HepG2 (cell line): ENCODE measurements around the gene GPATCH3. TPM values are rescaled to one million over a fixed set of nuclear protein-coding genes. Genes with fewer than 3 reads are reported as not detected.
A peak's percentile ranks its signal among the peaks of the same experiment; 100 is the strongest.

ENCODE experiments used
- ATAC-seq: fragments of 200-7000 bp; cut with Tn5 transposase; 3 replicates; pipeline ENCODE4 v1.9.1; 2020; ENCODE audit warnings: mild to moderate bottlenecking, moderate library complexity
- BruUV-seq: library from RNA; stranded (reverse); fragments of 400-500 nt; replicated peaks from 2 replicates; lab custom pipeline; 2021; lab: Mats Ljungman, UMichigan
- CTCF ChIA-PET: fragments of 300-600 bp; formaldehyde crosslinking; extraction: SDS; loops from one replicate; lab custom pipeline; 2021; ENCODE audit warnings: low total read pairs, inconsistent platforms, low intra/inter-chr PET ratio; lab: Yijun Ruan, JAX
- POLR2A ChIA-PET: fragments of 350-600 bp; sonication (Branson Sonifier 250); formaldehyde crosslinking; loops from one replicate; lab custom pipeline; 2020; ENCODE audit warnings: antibody characterized with exemption, inconsistent platforms; lab: Yijun Ruan, JAX
- DNase-seq: peaks from one replicate; pipeline ENCODE4 v3.0.0-alpha.2; 2015; ENCODE audit warnings: low spot score
- FAIRE-seq: peaks from 3 replicates; lab custom pipeline; 2011; peaks lifted over from hg19 to GRCh38; lab: Jason Lieb, UNC
- H2AFZ ChIP-seq: one replicate; pipeline ENCODE4 v1.6.1; 2011; ENCODE audit warnings: low read length, inconsistent platforms
- H3K27ac ChIP-seq: fragments of 300-600 bp; 3 replicates; pipeline ENCODE4 v1.8.0; 2011; ENCODE audit warnings: mixed run types, mild to moderate bottlenecking, mixed read lengths, low read length, inconsistent platforms; ENCODE audit not compliant: insufficient read depth; ENCODE audit errors: extremely low read length
- H3K27me3 ChIP-seq, 2 experiments: fragments of 200-600 bp in 1 of 2; 2 replicates in 1 of 2; 3 replicates in 1 of 2; pipeline versions ENCODE4 v1.6.0 to v1.8.0; 2011; ENCODE audit warnings: low read length in 2 of 2, mild to moderate bottlenecking in 2 of 2, moderate library complexity in 2 of 2, inconsistent platforms in 1 of 2; ENCODE audit not compliant: insufficient read depth in 2 of 2, control insufficient read depth in 1 of 2
- H3K36me3 ChIP-seq, 2 experiments: fragments of 200-600 bp in 1 of 2; replicated peaks in 1 of 2; 2 replicates in 1 of 2; 3 replicates in 1 of 2; pipeline versions ENCODE4 v1.5.1 to v1.8.0; 2011; ENCODE audit warnings: low read length in 2 of 2, inconsistent platforms in 1 of 2; ENCODE audit not compliant: insufficient read depth in 2 of 2, control insufficient read depth in 1 of 2
- H3K4me1 ChIP-seq: 2 replicates; pipeline ENCODE4 v1.5.1; 2012; ENCODE audit warnings: low read length, inconsistent platforms; ENCODE audit not compliant: insufficient read depth
- H3K4me2 ChIP-seq: 2 replicates; pipeline ENCODE4 v1.6.0; 2011; ENCODE audit warnings: low read depth, low read length, inconsistent platforms
- H3K4me3 ChIP-seq, 3 experiments: fragments of 200-600 bp in 1 of 3; sonication (generic), shearing (Covaris generic) in 1 of 3; replicated peaks in 1 of 3; 2 replicates each; pipeline ENCODE4 v1.5.1; 2011 to 2016; ENCODE audit warnings: low read length in 3 of 3, inconsistent platforms in 2 of 3, low read depth in 2 of 3, mild to moderate bottlenecking in 2 of 3, control low read depth in 1 of 3, mixed read lengths in 1 of 3; ENCODE audit not compliant: insufficient read depth in 1 of 3
- H3K79me2 ChIP-seq: one replicate; pipeline ENCODE4 v1.6.1; 2011; ENCODE audit warnings: low read length, inconsistent platforms; ENCODE audit not compliant: insufficient read depth
- H3K9ac ChIP-seq: 2 replicates; pipeline ENCODE4 v1.6.0; 2011; ENCODE audit warnings: mild to moderate bottlenecking, low read depth, low read length, inconsistent platforms; ENCODE audit not compliant: insufficient read depth
- H3K9me3 ChIP-seq: 2 replicates; pipeline ENCODE4 v1.5.1; 2012; ENCODE audit warnings: mild to moderate bottlenecking, low read length
- H4K20me1 ChIP-seq: 2 replicates; pipeline ENCODE4 v1.6.0; 2011; ENCODE audit warnings: inconsistent platforms, mild to moderate bottlenecking, low read length, moderate library complexity; ENCODE audit not compliant: insufficient read depth
- ADNP ChIP-seq: sonication (generic); formaldehyde crosslinking; IDR thresholded peaks from 2 replicates; pipeline ENCODE4 v1.4.0; 2020; ENCODE audit warnings: missing genetic modification reagents
- GLMP ChIP-seq: sonication (generic); formaldehyde crosslinking; IDR thresholded peaks from 2 replicates; pipeline ENCODE4 v1.9.0; 2021; ENCODE audit warnings: missing genetic modification reagents, mild to moderate bottlenecking, borderline replicate concordance
- HINFP ChIP-seq: sonication (generic); formaldehyde crosslinking; IDR thresholded peaks from 2 replicates; pipeline ENCODE4 v1.4.0; 2020; ENCODE audit warnings: low read depth, mild to moderate bottlenecking, missing genetic modification reagents
- HNRNPL ChIP-seq: fragments of 200-400 bp; formaldehyde crosslinking; IDR thresholded peaks from 2 replicates; pipeline ENCODE4 v1.6.1; 2017; ENCODE audit warnings: mild to moderate bottlenecking, low read depth, low read length
- KLF11 ChIP-seq: IDR thresholded peaks from 2 replicates; pipeline ENCODE4 v1.6.1; 2016; ENCODE audit warnings: missing compliant biosample characterization
- MTERF4 ChIP-seq: sonication (generic); formaldehyde crosslinking; IDR thresholded peaks from 2 replicates; pipeline ENCODE4 v1.8.0; 2023; ENCODE audit warnings: mild to moderate bottlenecking, missing genetic modification reagents
- NR1H2 ChIP-seq: sonication (generic); formaldehyde crosslinking; IDR thresholded peaks from 2 replicates; pipeline ENCODE4 v1.8.1; 2022; ENCODE audit warnings: low read depth, missing genetic modification reagents, borderline replicate concordance
- PBX3 ChIP-seq: sonication (generic); formaldehyde crosslinking; IDR thresholded peaks from 2 replicates; pipeline ENCODE4 v1.8.1; 2023; ENCODE audit warnings: missing genetic modification reagents, inconsistent platforms, borderline replicate concordance
- PITX1 ChIP-seq: sonication (generic); formaldehyde crosslinking; IDR thresholded peaks from 2 replicates; pipeline ENCODE4 v1.5.1; 2020; ENCODE audit warnings: mild to moderate bottlenecking, missing genetic modification reagents
- SALL2 ChIP-seq: sonication (generic); formaldehyde crosslinking; IDR thresholded peaks from 2 replicates; pipeline ENCODE4 v1.8.1; 2023; ENCODE audit warnings: mild to moderate bottlenecking, missing genetic modification reagents, inconsistent platforms
- STAT5B ChIP-seq: sonication (generic); formaldehyde crosslinking; IDR thresholded peaks from 2 replicates; pipeline ENCODE4 v1.4.0; 2020; ENCODE audit warnings: missing genetic modification reagents
- ZNF281 ChIP-seq: sonication (generic); formaldehyde crosslinking; IDR thresholded peaks from 2 replicates; pipeline ENCODE4 v1.4.0; 2020; ENCODE audit warnings: missing genetic modification reagents, borderline replicate concordance
- ZNF720 ChIP-seq: sonication (generic); formaldehyde crosslinking; IDR thresholded peaks from 2 replicates; pipeline ENCODE4 v1.4.0; 2020; ENCODE audit warnings: missing genetic modification reagents
- ZNF776 ChIP-seq: sonication (generic); formaldehyde crosslinking; IDR thresholded peaks from 2 replicates; pipeline ENCODE4 v1.4.0; 2020; ENCODE audit warnings: mild to moderate bottlenecking, missing genetic modification reagents
- ZSCAN30 ChIP-seq: sonication (generic); formaldehyde crosslinking; IDR thresholded peaks from 2 replicates; pipeline ENCODE4 v1.5.0; 2020; ENCODE audit warnings: mild to moderate bottlenecking, missing genetic modification reagents
- WGBS: methylation state at CpG from one replicate; pipeline ENCODE4 v1.1.6; 2017; ENCODE audit warnings: low lambda C conversion rate; 5-methylcytosine and 5-hydroxymethylcytosine counted together
- in situ Hi-C: cut with HindIII; loops from 2 replicates; pipeline ENCODE4 v1.10.0; 2017; ENCODE audit warnings: low pct_unique_long_range_greater_than_20kb; ENCODE audit not compliant: extremely low pct_ligation_motif_present
- intact Hi-C: fragments of 100-400 bp; cut with micrococcal nuclease; formaldehyde crosslinking; loops from one replicate; pipeline ENCODE4 v1.10.0; 2022; ENCODE audit not compliant: unreplicated experiment
- polyA plus RNA-seq, 8 experiments: library from polyadenylated mRNA; depleted of rRNA in 3 of 8; stranded (reverse) in 7 of 8; unstranded in 1 of 8; fragments of >200 nt; fragmentation: Illumina TruSeq in 4 of 8; extraction: Trizol in 4 of 8; gene quantifications; 2 replicates each; pipeline versions ENCODE4 v1.2.1 to v1.2.3, GENCODE V29; 2011 to 2016; ENCODE audit warnings: low read depth in 4 of 8, missing spikeins in 1 of 8, mixed read lengths in 1 of 8; ENCODE audit not compliant: insufficient read depth in 1 of 8
- total RNA-seq, 5 experiments: library from RNA; depleted of rRNA; stranded (reverse); fragments of >200 nt; fragmentation: Illumina TruSeq; extraction: Trizol; gene quantifications; 2 replicates each; pipeline ENCODE4 v1.2.3, GENCODE V29; 2016; ENCODE audit warnings: low read depth in 1 of 5

GPATCH3 gene
- total and polyA plus RNA-seq, 2 of the 13 experiments (the other 11 are each of a cell fraction or from before 2014, with no cell fraction given), result 8.3 to 11.0 TPM

GRCh38 chr1:26848941-26849774, 51.1 kb downstream of the GPATCH3 start (continued):
- TF ChIP-seq ZNF281 (no peak), NR1H2 (CRISPR knock-in tag) (no peak), HNRNPL (peak; percentile 98)

GRCh38 chr1:26848499-26848898, 51.8 kb downstream of the GPATCH3 start:
- Histone ChIP-seq H3K4me3 (no peak overlapping the region), H3K27me3 (no peaks in the 10 kb centered on the region), H3K9me3 (no peaks in the 10 kb centered on the region), H3K4me2 (no peak overlapping the region), H2AFZ (no peak overlapping the region), H3K79me2 (no peaks in the 10 kb centered on the region), H3K9ac (no peak overlapping the region), H3K4me1 (peaks cover 17% of the 10 kb centered on the region), H3K36me3 (peaks cover 17 to 49% of the 10 kb centered on the region in 2 experiments), H3K27ac (peak overlapping the region; percentile 38), H4K20me1 (no peaks in the 10 kb centered on the region)
- DNase-seq (no peak), FAIRE-seq (no peak), ATAC-seq (no peak)
- in situ Hi-C loops (no loop called here), intact Hi-C loops (no loop called here)
- ChIA-PET POLR2A (interaction anchor here (1.1 to 2.6 kb wide), 4 partner anchors 9 to 61 kb away, joined by 3 to 16 read pairs (median 4); no protein-coding TSS in a partner anchor), CTCF (no interaction called here)
- BruUV-seq, result no TSS peak
- WGBS, result 90% methylated on average over 10 of the region's 10 CpGs
- no peak for TF ChIP-seq GLMP (CRISPR knock-in tag)
- TF ChIP-seq PITX1 (CRISPR knock-in tag), result no peak
- TF ChIP-seq ZSCAN30 (CRISPR knock-in tag), result no peak
- no peak for TF ChIP-seq HINFP (CRISPR knock-in tag)
- TF ChIP-seq PBX3 (CRISPR knock-in tag), result no peak
- TF ChIP-seq STAT5B (CRISPR knock-in tag), result no peak
- no peak for TF ChIP-seq SALL2 (CRISPR knock-in tag)
- no peak for TF ChIP-seq MTERF4 (CRISPR knock-in tag)
- no peak for TF ChIP-seq ADNP (CRISPR knock-in tag)
- TF ChIP-seq KLF11 (CRISPR knock-in tag), result no peak
- no peak for TF ChIP-seq ZNF776 (CRISPR knock-in tag)
- no peak for TF ChIP-seq ZNF720 (CRISPR knock-in tag)
